Measurements from ENCODE around the gene AKR1C1. TPM values are rescaled to one million over a fixed set of nuclear protein-coding genes. Genes with fewer than 3 reads are reported as not detected.

Gene AKR1C1
- total and polyA plus RNA-seq, 2 of the 13 experiments (the other 11 are each of a cell fraction or from before 2014, with no cell fraction given), result 948 to 2,238 TPM

GRCh38 chr10:4981722-4982471 is 18.7 kb downstream of the AKR1C1 start (continued):
- TF ChIP-seq POLR2AphosphoS2 (IDR thresholded peaks at IDR 0.05; ENCODE audit: low read depth, low read length) (peak; percentile 91), SATB2 (CRISPR knock-in tag; IDR thresholded peaks at IDR 0.05) (0 out of 2 replicates have a peak, but pooled peaks have one; percentile 75), ZSCAN9 (CRISPR knock-in tag; IDR thresholded peaks at IDR 0.05; ENCODE audit: borderline replicate concordance) (no peak), HDAC1 (CRISPR knock-in tag; IDR thresholded peaks at IDR 0.05) (peak; percentile 29; the same call in 1 of the 2 replicates), RFX3 (CRISPR knock-in tag; IDR thresholded peaks at IDR 0.05) (no peak), MTF1 (CRISPR knock-in tag; IDR thresholded peaks at IDR 0.05) (0 out of 2 replicates have a peak, but pooled peaks have one; percentile 37), ARID4A (CRISPR knock-in tag; IDR thresholded peaks at IDR 0.05; ENCODE audit: borderline replicate concordance) (peak; percentile 39; the same call in 1 of the 2 replicates), POGK (CRISPR knock-in tag; conservative IDR thresholded peaks at IDR 0.05) (peak; percentile 39), SPEN (CRISPR knock-in tag; IDR thresholded peaks at IDR 0.05; ENCODE audit: low read depth) (peak; percentile 52; the same call in 1 of the 2 replicates), ARNTL (CRISPR knock-in tag; IDR thresholded peaks at IDR 0.05) (peak; percentile 39; the same call in 1 of the 2 replicates), ZC3H4 (CRISPR knock-in tag; IDR thresholded peaks at IDR 0.05; ENCODE audit: borderline replicate concordance) (peak; percentile 97), ZNF574 (CRISPR knock-in tag; IDR thresholded peaks at IDR 0.05) (peak; percentile 64; the same call in 1 of the 2 replicates), MED1 (CRISPR knock-in tag; IDR thresholded peaks at IDR 0.05) (peak; percentile 36; the same call in 1 of the 2 replicates), ZFP36L1 (CRISPR knock-in tag; IDR thresholded peaks at IDR 0.05) (peak; percentile 58; the same call in 1 of the 2 replicates), ZNF800 (CRISPR knock-in tag; IDR thresholded peaks at IDR 0.05) (peak; percentile 74), ZNF879 (CRISPR knock-in tag; IDR thresholded peaks at IDR 0.05) (peak; percentile 16; the same call in 1 of the 2 replicates), XRCC5 (optimal IDR thresholded peaks at IDR 0.05; ENCODE audit: low read length) (peak; percentile 51), ZNF747 (CRISPR knock-in tag; IDR thresholded peaks at IDR 0.05; ENCODE audit: borderline replicate concordance) (no peak), RAD21 (CRISPR knock-in tag; IDR thresholded peaks at IDR 0.05) (peak; percentile 58; the same call in 1 of the 2 replicates)

Data from HepG2 (cell line).